UCSD-AML1 (cell line): Measurements from ENCODE around the gene SLCO3A1.

Experiments used
- DNase-seq: peaks from one replicate; lab custom pipeline; 2025; ENCODE audit not compliant: unreplicated experiment; lab: John Stamatoyannopoulos, UW

SLCO3A1 gene

DNA sequence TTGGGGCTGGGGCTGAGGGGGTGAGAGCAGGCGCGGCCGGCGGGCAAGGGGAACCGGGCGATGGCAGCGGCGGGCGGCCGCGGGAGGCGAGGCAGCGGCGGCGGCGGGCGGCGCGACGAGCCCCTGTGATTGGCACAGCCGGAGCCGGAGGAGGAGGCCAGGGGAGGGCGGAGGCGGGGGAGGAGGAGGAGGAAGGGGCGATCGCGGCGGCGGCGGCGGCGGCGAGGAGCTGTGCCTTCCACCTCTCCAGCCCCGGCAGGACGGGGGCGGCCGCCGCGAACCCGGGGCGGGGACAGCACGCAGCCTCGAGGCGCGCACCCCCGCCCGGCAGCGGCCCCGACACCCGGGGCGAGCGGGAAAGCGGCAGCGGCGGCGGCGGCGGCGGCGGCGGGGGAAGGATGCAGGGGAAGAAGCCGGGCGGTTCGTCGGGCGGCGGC lies at the start of gene SLCO3A1:
Gene SLCO3A1, plus strand, starts transcription at position 198 of the 437 bp plus-strand sequence.
- peak; percentile 80 for DNase-seq

DNA sequence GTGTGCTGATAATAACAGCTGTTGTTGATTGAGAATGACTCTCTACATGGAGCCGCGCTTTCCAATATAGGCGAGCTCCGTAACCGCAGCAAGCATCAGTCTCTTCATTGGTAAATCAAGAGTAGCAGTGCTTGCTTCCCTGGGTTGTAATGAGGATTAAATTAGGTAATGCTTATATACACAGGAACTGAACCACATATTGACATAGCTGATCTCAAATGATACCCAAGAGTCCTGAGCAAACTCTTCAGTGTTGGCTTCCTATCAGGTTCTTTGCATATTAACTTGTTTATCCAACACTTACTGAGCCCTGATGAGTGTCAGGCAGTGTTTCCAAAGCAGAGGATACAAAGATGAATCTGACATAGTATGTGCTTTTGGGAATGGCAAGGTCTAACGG lies 46.4 kb upstream of the SLCO3A1 start:
- DNase-seq: no peak

DNA sequence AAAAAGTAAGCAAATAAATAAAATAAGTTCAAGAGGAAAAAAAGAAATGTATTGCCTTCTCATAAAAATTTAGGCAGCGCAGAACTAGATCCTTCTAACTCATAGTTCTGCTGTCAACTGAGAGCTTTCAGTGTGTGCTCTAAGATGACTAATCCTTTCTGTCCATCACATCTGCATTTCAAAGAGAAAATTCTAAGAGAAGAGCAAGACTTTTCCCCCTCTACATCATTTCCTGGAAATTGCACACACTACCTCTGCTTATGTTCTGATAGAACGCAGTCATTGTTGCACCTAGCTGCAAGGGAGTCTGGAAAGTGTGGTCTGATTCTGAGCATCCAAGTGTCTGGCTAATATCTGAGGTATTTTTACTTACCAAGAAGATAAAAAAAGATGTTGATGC lies 39.6 kb upstream of the SLCO3A1 start:
- no peak for DNase-seq

DNA sequence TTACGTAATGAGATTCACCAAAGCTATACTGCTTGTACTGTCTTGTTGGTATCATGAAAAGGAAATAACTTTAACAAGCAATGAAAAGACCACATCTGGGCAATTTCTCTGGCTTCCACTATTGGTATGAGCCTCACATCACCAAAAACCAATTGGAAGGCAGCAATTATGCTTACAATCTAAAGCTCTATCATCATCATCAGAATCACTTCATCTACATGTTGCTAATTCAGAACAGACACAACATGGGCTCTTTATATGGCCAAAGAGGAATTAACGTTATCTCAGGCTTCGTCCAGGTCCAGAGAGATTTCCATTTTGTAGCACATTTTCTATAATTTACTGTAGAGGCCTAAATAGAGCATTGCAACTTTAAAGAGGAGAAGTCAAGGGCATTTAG lies 36.6 kb upstream of the SLCO3A1 start:
- no peak for DNase-seq

DNA sequence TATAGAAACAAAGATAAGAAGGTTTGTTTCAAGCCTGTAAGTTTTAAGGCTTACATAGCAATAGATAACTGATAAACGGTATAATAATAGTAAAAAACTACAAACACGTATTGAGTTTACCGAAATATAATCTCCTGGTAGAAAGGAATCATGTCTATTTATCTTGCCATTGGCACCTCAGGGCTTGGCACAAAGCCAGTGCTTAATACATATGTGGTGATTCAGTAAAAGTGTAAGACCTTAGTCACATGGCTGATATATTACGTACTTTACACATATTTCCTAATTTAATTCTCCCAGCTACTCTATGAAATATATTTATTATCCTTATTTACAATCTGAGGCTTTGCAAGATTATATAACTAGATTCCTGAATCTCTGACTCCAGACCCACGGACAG lies 32.0 kb upstream of the SLCO3A1 start:
- no peak for DNase-seq

DNA sequence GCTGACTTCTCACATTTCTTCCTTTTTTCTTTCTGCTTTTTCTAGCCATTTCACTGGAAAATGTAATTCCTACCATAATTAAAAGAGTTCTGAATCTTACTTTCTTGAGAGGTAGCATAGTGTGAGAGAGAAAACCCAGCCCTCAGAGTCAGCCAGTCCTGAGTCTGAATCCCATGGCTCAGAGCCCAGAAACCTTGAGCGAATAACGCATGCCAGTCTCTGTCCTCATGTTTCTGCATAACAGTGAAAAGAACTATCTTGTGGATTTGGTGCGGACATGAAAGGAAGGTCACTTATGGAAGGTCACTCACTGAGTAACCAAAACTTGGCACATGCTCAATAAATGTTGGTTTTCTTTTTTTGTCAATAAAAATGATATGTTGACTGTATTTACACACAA lies 29.3 kb upstream of the SLCO3A1 start:
- DNase-seq: no peak

DNA sequence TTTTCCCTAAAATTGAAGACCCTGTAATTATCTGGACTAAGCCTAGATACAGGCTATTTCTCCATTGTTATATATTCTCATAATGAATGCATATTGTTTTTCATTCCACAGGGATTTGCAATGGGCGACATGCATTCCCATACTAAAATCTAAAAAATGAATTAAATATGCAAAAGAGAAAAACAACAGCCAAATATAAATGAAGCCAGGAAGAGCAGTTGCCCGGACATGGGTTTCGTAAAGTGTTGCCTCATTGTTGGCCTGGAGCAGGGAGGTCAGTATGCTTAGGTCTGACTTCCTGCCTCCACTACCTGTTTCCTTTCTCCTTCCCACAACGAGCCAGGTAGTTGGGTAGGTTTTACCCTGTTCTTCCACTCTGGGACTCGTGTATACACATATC lies 27.1 kb upstream of the SLCO3A1 start:
- no peak for DNase-seq

DNA sequence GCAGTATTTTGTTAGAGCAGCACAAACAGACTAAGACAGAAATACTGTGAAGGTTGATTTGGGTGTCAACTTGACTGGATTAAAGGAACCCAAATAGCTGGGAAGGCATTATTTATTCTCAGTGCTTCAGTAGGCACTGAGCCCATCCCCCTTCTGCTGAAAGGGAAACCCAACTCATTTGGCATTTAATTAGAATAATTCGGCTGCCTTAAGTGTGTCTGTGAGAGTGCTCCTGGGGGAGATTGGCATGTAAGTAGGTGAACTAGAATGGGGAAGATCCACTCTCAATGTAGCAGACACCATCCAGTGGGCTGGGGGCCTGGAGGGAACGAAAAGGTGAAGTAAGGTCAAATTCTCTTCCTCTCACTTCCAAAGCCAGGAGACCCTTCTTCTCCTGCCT lies 20.5 kb upstream of the SLCO3A1 start:
- no peak for DNase-seq

DNA sequence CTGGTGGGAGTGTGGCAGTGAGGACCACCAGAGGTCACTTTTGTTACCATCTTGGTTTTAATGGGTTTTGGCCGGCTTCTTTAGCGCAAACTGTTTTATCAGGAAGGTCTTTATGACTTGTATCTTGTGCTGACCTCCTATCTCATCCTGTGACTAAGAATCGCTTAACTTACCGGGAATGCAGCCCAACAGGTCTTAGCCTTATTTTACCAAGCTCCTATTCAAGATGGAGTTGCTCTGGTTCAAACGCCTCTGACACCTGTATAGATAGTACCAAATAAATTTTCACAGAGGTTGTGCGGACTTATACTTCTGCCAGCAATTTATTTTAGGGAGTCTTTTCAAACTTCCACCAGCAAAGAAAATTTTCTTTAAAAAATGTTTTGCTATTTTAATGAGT lies 13.6 kb upstream of the SLCO3A1 start:
- DNase-seq: no peak

DNA sequence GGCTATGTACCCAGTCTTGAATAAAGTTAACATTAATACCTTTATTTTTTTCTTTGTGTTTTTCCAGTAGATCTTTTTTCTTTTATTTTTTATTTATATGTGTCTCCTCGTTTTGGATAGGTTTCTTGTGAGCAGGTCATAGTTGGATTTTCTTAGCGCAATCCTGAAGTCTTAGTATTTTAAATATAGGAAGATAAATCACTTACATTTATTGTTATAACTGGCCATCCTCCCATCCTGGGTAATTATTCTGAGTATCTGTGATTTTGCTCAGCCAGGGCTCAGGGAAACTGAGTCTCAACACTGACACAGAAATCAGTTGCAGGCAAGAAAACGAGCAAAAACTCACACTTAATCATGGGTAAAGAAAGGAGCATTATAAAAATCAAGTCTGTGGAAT lies 11.6 kb upstream of the SLCO3A1 start:
- no peak for DNase-seq

DNA sequence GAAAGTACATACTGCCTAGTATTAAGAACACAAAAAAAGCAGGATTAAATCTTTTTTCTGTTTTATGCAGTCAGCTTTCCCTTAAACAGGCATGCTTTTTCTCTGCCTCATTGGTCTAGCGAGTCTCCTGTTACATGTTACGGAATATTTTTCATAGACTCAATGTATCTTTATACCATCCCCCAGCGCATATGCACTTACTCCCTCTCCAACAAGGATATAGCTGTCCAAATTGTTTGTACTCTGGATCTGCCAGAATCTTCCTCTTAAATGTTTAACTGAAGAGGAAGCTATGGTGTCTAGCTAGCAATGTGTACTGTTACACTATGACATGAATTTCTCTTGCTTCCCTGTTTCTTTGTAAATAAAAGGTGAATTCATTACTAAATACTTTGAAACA lies 9.2 kb upstream of the SLCO3A1 start:
- DNase-seq: no peak

DNA sequence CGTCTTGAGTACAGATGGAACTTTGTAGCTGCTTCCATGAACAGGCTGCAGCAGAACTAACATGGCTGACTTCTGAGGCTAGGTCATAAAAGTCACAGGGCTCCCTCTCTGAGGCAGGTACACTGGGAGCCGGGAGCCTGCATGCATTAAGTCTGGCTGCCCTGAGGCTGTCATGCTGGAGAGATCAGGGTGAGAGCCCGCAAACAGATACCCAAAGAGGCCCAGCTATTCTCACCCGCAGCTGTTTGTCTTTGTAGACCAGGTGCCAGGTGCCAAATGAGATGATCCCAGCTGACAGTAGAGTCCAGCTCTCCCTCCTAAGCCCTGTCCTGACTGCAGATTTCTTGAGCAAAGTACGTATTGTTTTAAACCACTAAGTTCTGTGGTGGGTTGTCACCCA lies 8.6 kb upstream of the SLCO3A1 start:
- DNase-seq: no peak

DNA sequence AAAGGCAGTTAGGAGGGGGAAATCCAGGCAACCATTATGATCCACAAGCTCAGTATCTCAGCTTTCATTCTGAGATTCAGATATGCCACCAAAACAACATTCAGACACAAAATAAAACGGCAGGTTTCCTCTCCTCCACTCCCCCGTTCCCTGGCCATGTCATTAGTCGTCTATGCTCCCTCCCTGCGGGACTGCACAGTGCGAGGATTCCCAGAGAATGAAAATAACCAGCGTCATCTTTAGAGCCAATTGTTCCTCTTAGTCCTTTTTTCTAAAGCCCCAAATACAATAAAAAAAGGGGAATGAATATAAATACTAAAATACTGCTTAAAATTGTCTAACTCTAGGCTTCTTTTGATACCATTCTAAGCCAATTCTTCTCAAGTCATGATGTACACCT lies 7.8 kb upstream of the SLCO3A1 start:
- no peak for DNase-seq

DNA sequence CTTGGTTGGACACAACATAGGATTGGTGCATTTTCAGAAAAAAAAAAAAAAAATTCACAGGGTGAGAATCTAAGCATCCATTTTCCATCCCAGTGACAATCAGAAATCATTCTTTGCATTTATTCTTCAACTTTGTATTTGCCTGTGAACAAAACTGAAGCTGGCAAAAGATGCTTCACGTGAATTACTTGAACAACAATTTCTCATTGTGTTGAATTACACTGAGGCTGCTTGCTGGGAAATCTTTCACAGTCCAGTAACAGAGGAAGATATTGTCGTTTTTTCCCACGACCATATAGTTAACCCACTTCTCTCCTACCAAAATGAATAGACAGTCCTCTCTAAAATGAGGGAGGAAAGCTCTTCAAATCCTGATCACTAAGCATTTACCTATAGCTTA lies 4.3 kb upstream of the SLCO3A1 start:
- DNase-seq: no peak

DNA sequence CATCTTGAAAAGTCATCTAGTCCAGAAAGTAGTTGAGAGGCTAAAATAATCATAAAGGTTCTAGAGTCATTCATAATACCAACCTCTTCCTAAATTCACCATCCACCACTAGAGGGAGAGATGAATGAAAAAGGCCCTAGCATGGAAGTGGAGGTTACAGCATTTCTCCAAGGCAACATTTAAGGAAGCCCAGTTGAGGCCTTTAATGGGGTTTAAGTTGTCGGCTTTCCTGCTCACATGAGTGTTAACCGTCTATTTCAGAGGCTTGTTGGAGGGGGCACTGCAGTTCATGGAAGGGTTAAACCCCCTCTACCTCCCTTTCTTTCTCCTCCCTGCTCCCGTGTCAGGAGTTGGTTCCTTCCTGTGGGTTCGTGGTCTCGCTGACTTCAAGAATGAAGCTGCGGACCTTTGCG lies 3.8 kb upstream of the SLCO3A1 start:
- DNase-seq: peak; percentile 67

DNA sequence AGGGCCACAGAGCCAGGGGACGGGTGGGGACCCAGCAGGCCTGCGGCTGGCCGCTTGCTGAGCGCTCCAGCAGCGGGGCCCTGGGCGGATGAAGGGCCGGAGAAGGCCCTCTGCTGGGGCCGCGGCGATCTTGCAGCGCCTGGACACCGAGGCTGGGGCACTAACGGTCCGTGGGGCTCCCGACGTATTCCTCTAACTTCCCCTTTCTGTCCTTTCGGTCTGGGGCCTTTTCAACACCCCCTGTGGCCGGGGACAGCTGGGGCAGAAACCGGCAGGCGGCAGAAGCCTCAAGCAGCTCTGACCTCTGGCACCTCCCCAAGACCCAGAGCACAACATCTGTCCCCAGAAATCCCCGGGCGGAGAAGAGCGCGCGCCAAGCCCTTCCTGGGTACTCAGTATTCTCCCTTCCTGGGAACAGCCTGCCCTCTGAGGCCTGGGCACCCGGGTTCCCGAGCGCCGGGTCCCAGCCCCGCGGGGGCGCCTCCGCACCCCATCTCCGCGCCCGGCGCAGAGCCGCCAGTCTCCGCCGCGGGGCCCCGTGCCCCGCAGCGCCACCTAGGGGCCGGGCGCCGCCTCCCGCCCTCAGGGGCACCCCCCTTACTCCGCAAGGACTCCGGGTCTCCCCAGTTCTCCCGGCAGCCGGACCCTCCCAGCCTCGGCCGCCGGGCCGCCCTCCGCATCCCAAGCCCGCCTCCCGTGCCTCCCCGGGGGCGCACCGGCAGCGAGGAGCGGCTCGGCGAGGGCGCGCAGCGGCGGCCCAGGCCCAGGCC lies 582 bp upstream of the SLCO3A1 start:
- peak; percentile 90 for DNase-seq

DNA sequence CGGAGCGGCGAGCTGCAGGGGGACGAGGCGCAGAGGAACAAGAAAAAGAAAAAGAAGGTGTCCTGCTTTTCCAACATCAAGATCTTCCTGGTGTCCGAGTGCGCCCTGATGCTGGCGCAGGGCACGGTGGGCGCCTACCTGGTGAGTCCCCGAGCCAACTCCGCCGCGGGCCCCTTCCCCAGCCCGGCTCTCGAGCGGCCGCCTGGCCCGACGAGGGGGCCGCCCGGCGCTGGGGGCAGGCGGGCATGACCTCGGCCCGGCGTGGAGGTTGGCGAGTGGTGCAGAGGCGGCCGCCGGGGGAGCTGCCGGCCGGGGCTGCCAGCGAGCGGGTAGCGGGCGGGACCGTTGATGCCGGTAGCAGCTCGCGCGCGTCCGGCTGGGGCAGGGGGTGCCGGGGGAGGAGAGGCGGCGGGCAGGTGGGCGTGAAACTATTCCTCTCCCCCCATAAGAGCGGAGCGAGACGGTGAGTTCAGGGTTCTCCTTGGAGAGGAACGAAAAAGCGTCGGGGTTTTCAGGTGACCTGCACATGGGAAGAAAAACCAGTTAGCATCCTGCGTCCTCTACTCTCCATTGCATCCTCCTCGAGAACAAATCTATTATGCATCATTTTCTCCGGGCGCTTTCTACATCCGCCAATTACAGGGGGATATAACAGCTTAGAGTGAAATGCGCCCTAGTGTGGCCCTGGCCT lies 585 bp downstream of the SLCO3A1 start:
- peak; percentile 59 for DNase-seq

DNA sequence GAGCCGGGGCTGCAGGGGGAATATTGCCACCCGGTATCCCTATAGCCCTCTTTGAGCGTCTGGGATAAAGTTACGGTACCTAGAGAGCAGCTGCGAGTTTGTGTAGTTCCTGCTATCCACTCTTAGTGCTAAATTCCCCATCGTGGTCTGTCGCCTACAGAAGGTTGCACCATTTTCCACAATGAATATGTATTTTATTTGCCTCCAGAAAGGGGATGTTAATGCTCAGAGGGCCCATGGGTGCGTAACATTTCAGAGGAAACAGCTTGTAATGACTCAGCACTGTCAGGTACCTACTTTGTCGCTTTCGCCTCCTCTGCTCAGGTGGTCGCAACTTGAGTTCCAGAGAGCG lies 1.1 kb downstream of the SLCO3A1 start:
- peak; percentile 51 for DNase-seq

DNA sequence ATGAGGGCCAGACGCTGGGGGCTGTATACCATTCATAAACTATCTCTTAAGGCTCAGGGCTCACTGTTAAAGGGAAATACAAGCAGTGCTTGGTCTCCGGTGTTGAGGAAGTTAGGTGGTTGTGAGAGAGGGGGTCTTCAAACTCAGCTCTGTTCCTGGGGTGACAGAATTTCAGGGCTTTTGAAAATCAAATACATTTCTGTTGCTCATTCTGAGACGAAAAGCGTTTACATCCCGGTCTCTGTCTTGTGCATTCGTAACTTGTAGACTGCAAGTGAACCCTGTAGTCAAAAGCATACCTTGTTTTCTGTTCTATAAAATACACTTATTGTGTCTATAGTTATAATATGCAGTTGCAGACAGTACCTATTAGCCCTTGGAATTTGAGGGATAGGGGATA lies 1.7 kb downstream of the SLCO3A1 start:
- no peak for DNase-seq

DNA sequence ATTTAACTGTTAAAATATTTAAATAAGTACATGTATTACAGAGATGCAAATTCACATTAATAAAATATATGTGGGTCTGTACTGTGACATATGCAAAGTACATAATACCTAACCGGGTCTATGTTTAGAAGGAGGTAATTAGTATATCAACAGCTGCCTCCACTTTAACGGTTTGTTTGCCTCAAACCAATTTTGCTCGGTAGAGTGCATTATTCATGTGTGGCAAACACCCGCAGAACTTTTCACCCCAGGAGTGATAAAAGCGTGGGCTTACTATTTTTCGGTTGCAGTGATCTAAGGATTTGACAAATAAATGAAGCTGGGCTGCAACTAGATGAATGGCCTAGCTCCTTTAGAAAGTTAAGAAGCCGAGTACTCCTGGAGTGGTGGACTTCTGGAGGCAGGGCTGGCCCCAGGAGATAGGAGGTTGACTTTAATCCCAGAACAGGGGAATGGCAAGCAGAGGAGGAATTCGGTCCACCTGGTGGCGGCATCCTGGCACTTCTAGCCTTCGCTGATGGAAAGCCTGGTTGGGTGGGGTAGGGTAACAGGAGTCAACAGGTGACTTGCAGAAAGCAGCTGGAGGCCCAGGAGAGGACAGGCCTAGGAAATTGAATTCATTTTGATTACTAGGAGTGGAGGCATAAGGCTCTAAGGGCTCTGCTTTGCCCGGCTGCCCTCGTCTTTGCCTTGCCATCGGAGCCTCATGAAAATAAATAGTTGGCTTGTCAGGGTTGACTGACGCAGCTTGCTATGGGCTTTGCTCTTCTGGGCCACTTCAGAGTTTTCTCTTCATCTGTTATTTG lies 2.4 kb downstream of the SLCO3A1 start:
- DNase-seq: no peak

DNA sequence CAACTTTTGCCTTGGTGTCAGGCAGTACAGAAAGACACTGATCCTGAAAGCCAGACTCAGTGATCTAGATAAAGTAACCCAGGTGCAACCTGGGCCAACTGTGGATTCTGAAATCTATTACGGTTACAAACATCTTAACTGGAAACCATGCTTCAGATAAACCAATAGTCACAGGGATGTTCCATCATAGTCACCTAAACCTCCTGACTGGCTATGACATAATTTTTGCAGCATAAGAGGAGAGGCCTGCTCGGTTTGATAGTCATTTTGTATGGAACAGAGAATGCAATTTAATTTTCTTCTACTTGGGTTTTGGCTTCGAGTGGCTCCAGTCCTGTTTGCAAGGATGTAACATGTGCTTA lies 3.7 kb downstream of the SLCO3A1 start:
- DNase-seq: no peak

DNA sequence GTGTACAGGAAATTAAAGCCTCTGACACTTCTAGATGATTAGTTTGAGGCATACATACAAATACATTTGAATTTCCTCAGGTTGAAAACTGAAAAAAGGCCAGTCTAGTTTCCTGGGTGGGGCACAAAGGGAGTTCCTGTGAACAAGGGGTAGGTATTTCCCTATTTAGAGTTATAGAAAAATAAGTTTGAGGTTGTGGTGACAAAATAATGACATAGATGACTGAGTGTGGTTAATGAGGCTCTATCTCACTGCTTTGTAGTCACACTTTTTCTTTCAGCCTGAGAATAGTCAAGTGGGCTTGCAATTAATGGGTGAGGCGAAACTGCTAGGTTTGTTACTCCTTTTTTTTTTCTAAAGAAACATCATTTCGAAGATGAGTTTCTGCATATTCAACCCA lies 4.3 kb downstream of the SLCO3A1 start:
- DNase-seq: no peak
